GM18508 (cell line): Measurements from ENCODE around the gene CPED1.

Experiments used
- ATAC-seq: cut with Tn5 transposase; IDR thresholded peaks from one replicate; pipeline ENCODE4 v1.9.1; 2021; ENCODE audit warnings: moderate number of reproducible peaks; ENCODE audit not compliant: insufficient read depth, unreplicated experiment

The CPED1 gene

GRCh38 chr7:121329191-121330052, 340.9 kb downstream of the CPED1 start:
- no peak for ATAC-seq

- ATAC-seq = no peak
Observed at GRCh38 chr7:121330053-121330833, 341.7 kb downstream of the CPED1 start.

- no peak for ATAC-seq
Observed at GRCh38 chr7:121331048-121331447, 342.5 kb downstream of the CPED1 start.

- no peak for ATAC-seq
Observed at GRCh38 chr7:121331574-121331973, 343.1 kb downstream of the CPED1 start.

- ATAC-seq = no peak
Observed at GRCh38 chr7:121334376-121334775, 345.9 kb downstream of the CPED1 start.

GRCh38 chr7:121334875-121335648, 346.6 kb downstream of the CPED1 start:
- ATAC-seq = no peak

- ATAC-seq = no peak
Observed at GRCh38 chr7:121336579-121336978, 348.1 kb downstream of the CPED1 start.

- no peak for ATAC-seq
Observed at GRCh38 chr7:121337398-121337797, 348.9 kb downstream of the CPED1 start.

- ATAC-seq = no peak
Observed at GRCh38 chr7:121339082-121339481, 350.6 kb downstream of the CPED1 start.

- ATAC-seq = no peak
Observed at GRCh38 chr7:121341933-121342332, 353.4 kb downstream of the CPED1 start.

- no peak for ATAC-seq
Observed at GRCh38 chr7:121342631-121343030, 354.1 kb downstream of the CPED1 start.

- ATAC-seq = no peak
Observed at GRCh38 chr7:121343302-121343701, 354.8 kb downstream of the CPED1 start.

- no peak for ATAC-seq
Observed at GRCh38 chr7:121344093-121344492, 355.6 kb downstream of the CPED1 start.

- ATAC-seq = no peak
Observed at GRCh38 chr7:121344497-121344896, 356.0 kb downstream of the CPED1 start.
